OCI-LY7 (cell line): ENCODE results near the gene POP4. TPM values are rescaled to one million over a fixed set of nuclear protein-coding genes. Genes with fewer than 3 reads are reported as not detected.

ENCODE experiments used
- BruUV-seq: library from RNA; stranded (reverse); fragments of 400-500 nt; replicated peaks from 2 replicates; lab custom pipeline; 2021; lab: Mats Ljungman, UMichigan
- CTCF ChIA-PET: fragments of 300-600 bp; sonication (Branson Sonifier 250); formaldehyde crosslinking; loops from one replicate; lab custom pipeline; 2022; ENCODE audit warnings: antibody characterized with exemption; ENCODE audit not compliant: unreplicated experiment; lab: Charles Lee
- POLR2A ChIA-PET: fragments of 300-600 bp; sonication (Branson Sonifier 250); formaldehyde crosslinking; loops from one replicate; lab custom pipeline; 2022; ENCODE audit warnings: antibody characterized with exemption; lab: Charles Lee
- DNase-seq: peaks from one replicate; pipeline ENCODE4 v3.0.0-alpha.2; 2015; ENCODE audit warnings: low spot score
- H2AFZ ChIP-seq: fragments of 200-600 bp; sonication (generic), shearing (Covaris generic); 2 replicates; pipeline ENCODE4 v1.6.1; 2014; ENCODE audit warnings: mild to moderate bottlenecking, antibody characterized with exemption, low read length, moderate library complexity
- H3K27ac ChIP-seq: fragments of 200-600 bp; sonication (generic); 2 replicates; pipeline ENCODE4 v1.5.1; 2014; ENCODE audit warnings: mixed run types, low read depth, mild to moderate bottlenecking, moderate library complexity, low read length, inconsistent platforms; ENCODE audit not compliant: poor library complexity, severe bottlenecking
- H3K36me3 ChIP-seq: fragments of 200-600 bp; sonication (generic); 2 replicates; pipeline ENCODE4 v1.6.1; 2014; ENCODE audit warnings: mild to moderate bottlenecking, antibody characterized with exemption, low read length, moderate library complexity, mixed read lengths; ENCODE audit not compliant: insufficient read depth
- H3K4me1 ChIP-seq: fragments of 200-600 bp; sonication (generic); 2 replicates; pipeline ENCODE4 v1.5.1; 2014; ENCODE audit warnings: mild to moderate bottlenecking, low read length; ENCODE audit not compliant: insufficient read depth, poor library complexity, severe bottlenecking
- H3K4me2 ChIP-seq: fragments of 200-600 bp; sonication (generic); 2 replicates; pipeline ENCODE4 v1.6.1; 2014; ENCODE audit warnings: mild to moderate bottlenecking, low read length
- H3K4me3 ChIP-seq: fragments of 200-600 bp; sonication (generic); 2 replicates; pipeline ENCODE4 v1.5.1; 2014; ENCODE audit warnings: mild to moderate bottlenecking, low read depth, low read length; ENCODE audit not compliant: poor library complexity, severe bottlenecking
- H3K79me2 ChIP-seq: fragments of 200-600 bp; sonication (generic); 2 replicates; pipeline ENCODE4 v1.6.1; 2016; ENCODE audit warnings: low read depth, mild to moderate bottlenecking, low read length, moderate library complexity, mixed read lengths; ENCODE audit not compliant: insufficient read depth
- H3K9me2 ChIP-seq: fragments of 200-600 bp; sonication (generic); 2 replicates; pipeline ENCODE4 v1.6.1; 2016; ENCODE audit warnings: mild to moderate bottlenecking, low read length, mixed read lengths; ENCODE audit not compliant: insufficient read depth
- H3K9me3 ChIP-seq: fragments of 200-600 bp; sonication (generic); 2 replicates; pipeline ENCODE4 v1.6.1; 2014; ENCODE audit warnings: mild to moderate bottlenecking, mixed run types, low read length, mixed read lengths
- H4K20me1 ChIP-seq: fragments of 200-600 bp; sonication (generic); 2 replicates; pipeline ENCODE4 v1.6.1; 2014; ENCODE audit warnings: mild to moderate bottlenecking, antibody characterized with exemption, low read length, moderate library complexity, mixed read lengths; ENCODE audit not compliant: insufficient read depth
- EZH2phosphoT487 ChIP-seq: fragments of 200-600 bp; sonication (generic); IDR thresholded peaks from 2 replicates; pipeline ENCODE4 v1.6.1; 2018; ENCODE audit warnings: low read depth, borderline replicate concordance, mild to moderate bottlenecking, mixed run types, antibody characterized with exemption, low read length, moderate library complexity, mixed read lengths
- intact Hi-C: fragments of 100-400 bp; cut with micrococcal nuclease; formaldehyde crosslinking; loops from one replicate; pipeline ENCODE4 v1.10.0; 2022; ENCODE audit not compliant: unreplicated experiment
- total RNA-seq, 2 experiments: library from RNA; depleted of rRNA in 1 of 2; stranded (reverse); fragments of >200 nt in 1 of 2; shearing (Covaris generic) in 1 of 2; gene quantifications; 2 replicates each; pipeline ENCODE4 v1.2.3, GENCODE V29; 2014 to 2022
- TF ChIP-seq, protein P1 (sequence below): fragments of 200-600 bp; sonication (generic); conservative IDR thresholded peaks from 2 replicates; pipeline ENCODE4 v1.5.1; 2014; ENCODE audit warnings: mild to moderate bottlenecking, antibody characterized with exemption, low read length, moderate library complexity, mixed read lengths

POP4 gene
- total RNA-seq, 2 experiments from 2014 or later, result 83.5 to 105 TPM

- TF ChIP-seq, protein P1, sequence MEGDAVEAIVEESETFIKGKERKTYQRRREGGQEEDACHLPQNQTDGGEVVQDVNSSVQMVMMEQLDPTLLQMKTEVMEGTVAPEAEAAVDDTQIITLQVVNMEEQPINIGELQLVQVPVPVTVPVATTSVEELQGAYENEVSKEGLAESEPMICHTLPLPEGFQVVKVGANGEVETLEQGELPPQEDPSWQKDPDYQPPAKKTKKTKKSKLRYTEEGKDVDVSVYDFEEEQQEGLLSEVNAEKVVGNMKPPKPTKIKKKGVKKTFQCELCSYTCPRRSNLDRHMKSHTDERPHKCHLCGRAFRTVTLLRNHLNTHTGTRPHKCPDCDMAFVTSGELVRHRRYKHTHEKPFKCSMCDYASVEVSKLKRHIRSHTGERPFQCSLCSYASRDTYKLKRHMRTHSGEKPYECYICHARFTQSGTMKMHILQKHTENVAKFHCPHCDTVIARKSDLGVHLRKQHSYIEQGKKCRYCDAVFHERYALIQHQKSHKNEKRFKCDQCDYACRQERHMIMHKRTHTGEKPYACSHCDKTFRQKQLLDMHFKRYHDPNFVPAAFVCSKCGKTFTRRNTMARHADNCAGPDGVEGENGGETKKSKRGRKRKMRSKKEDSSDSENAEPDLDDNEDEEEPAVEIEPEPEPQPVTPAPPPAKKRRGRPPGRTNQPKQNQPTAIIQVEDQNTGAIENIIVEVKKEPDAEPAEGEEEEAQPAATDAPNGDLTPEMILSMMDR, result no peak
- TF ChIP-seq EZH2phosphoT487, result no peak
- BruUV-seq, result no TSS peak
- no peak for DNase-seq
- H3K9me2 ChIP-seq, result no peaks in the 10 kb centered on the region
- H3K4me1 ChIP-seq, result no peaks in the 10 kb centered on the region
- no peak overlapping the region for H2AFZ ChIP-seq
- CTCF ChIA-PET, result no interaction called here
- no peaks in the 10 kb centered on the region for H4K20me1 ChIP-seq
- POLR2A ChIA-PET, result no interaction called here
- no peaks in the 10 kb centered on the region for H3K9me3 ChIP-seq
- H3K36me3 ChIP-seq, result no peaks in the 10 kb centered on the region
- intact Hi-C loops, result no loop called here
- H3K4me3 ChIP-seq, result no peak overlapping the region
- no peaks in the 10 kb centered on the region for H3K79me2 ChIP-seq
- no peak overlapping the region for H3K4me2 ChIP-seq
- no peak overlapping the region for H3K27ac ChIP-seq
These were observed 15.8 kb upstream of the POP4 start for GRCh38 chr19:29590278-29590677.

DNA sequence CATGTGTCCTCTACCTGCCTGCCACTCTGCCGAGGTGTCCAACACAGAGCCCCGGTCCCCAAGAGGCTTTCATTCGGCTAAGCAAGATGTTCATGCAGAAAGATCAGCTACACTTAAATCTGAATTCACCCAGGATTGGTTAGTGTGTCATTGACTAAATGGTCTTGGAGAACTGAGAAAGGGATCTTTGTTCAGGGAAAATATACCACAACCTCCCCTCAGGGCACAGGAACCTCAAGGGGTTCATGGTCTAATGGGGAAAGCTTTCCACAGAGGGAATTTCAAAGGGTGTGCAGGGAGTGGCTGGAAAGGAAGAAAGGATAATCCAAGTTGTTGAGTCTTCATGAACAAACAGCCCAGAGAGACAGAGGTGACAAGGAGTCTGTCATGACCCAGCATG is 14.4 kb upstream of the POP4 start:
- Histone ChIP-seq H3K4me3 (no peak overlapping the region), H3K36me3 (no peaks in the 10 kb centered on the region), H3K9me3 (no peaks in the 10 kb centered on the region), H3K79me2 (no peaks in the 10 kb centered on the region), H2AFZ (no peak overlapping the region), H4K20me1 (no peaks in the 10 kb centered on the region), H3K4me2 (no peak overlapping the region), H3K27ac (no peak overlapping the region), H3K9me2 (no peaks in the 10 kb centered on the region), H3K4me1 (no peaks in the 10 kb centered on the region)
- intact Hi-C loops, result no loop called here
- no peak for DNase-seq
- BruUV-seq, result no TSS peak
- CTCF ChIA-PET, result no interaction called here
- TF ChIP-seq, protein P1, result no peak
- TF ChIP-seq EZH2phosphoT487, result no peak
- POLR2A ChIA-PET, result no interaction called here

GRCh38 chr19:29593869-29594268 is 12.2 kb upstream of the POP4 start:
- Histone ChIP-seq H3K27ac (no peak overlapping the region), H3K9me2 (no peaks in the 10 kb centered on the region), H3K4me3 (no peak overlapping the region), H3K4me2 (no peak overlapping the region), H4K20me1 (no peaks in the 10 kb centered on the region), H3K4me1 (no peaks in the 10 kb centered on the region), H2AFZ (no peak overlapping the region), H3K9me3 (no peaks in the 10 kb centered on the region), H3K36me3 (no peaks in the 10 kb centered on the region), H3K79me2 (no peaks in the 10 kb centered on the region)
- no peak for DNase-seq
- ChIA-PET POLR2A (no interaction called here), CTCF (no interaction called here)
- no TSS peak for BruUV-seq
- TF ChIP-seq EZH2phosphoT487, result no peak
- TF ChIP-seq, protein P1, result no peak
- intact Hi-C loops, result no loop called here
